Endometrium (tissue), 2 donors: ENCODE measurements around the gene NLRP6.
"Not testable (repeated sequence)": the region's sequence is repeated elsewhere in the genome, so short reads cannot be mapped to it uniquely, and the experiment has no call there.

Source experiments
- FAIRE-seq: peaks from 2 replicates; lab custom pipeline; 2012; peaks lifted over from hg19 to GRCh38; lab: Jason Lieb, UNC
- donor health status: control.
- donor health status: control.

Gene NLRP6

DNA sequence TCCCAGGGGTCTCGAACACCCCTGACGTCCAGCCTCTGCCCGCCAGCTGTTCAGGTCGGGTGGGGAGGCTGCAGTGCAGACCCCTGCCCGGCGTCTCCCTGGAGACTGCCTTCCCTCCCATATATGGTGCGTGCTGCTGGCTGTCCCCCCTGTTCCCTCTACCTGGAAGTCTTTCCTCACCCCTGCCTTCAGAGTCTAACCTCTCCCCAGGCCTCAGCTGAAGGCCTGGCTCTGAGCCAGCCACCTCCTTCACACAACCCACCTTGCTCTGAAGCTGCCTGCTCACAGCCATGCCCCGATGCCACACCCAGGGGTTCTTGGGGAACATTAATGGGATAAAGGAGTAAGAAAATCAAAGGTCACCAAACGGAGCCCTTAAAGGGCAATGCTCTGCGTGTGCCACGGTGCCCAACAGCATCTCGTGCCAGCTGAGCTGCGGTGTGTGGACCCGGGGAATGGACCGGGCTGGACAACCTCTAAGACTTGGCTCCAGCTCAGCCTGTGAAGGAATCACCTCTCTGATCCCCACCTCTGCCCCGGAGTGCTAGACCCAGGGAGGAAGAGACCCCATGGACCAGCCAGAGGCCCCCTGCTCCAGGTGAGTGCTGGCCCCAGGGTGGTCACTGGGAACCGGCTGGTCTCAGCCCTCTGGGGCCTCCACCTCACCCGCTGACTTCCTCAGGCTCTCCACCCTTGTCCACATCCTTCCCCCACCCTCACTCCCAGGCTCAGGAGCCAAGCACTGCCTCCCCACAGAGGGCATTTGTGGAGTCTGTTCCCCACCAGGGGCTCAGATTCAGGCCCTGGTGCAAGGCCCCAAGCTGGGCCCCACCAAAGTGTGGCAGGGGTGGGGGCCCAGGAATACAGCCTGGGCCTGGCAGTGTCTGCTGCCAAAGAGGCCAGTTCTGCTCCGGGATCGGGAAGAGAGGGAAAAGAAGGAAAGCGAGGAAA lies at the start of gene NLRP6:
Gene NLRP6, plus strand, starts transcription at position 407 of the 951 bp plus-strand sequence. Its CDS starts 163 bp downstream, at position 570.
- no peak for FAIRE-seq

DNA sequence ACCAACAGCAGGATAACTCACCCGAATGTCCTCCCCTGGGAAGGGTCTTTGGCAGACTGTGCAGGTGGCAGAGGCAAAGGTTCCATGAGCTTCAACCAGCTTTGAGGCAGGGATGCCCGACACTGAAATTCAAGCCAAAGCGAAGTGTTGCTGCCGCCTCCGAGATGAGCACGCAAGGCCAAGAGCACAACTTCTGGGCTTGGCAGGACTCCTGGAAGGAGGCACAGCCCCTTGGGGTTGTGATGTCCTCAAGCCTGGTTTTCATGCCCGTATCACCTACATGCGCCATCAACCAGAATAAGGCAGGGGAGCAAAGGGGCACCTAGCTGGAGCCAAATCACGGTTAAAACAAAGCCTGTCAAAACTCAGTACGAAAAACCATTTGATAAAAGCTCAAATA lies 47.8 kb upstream of the NLRP6 start:
- no peak for FAIRE-seq

DNA sequence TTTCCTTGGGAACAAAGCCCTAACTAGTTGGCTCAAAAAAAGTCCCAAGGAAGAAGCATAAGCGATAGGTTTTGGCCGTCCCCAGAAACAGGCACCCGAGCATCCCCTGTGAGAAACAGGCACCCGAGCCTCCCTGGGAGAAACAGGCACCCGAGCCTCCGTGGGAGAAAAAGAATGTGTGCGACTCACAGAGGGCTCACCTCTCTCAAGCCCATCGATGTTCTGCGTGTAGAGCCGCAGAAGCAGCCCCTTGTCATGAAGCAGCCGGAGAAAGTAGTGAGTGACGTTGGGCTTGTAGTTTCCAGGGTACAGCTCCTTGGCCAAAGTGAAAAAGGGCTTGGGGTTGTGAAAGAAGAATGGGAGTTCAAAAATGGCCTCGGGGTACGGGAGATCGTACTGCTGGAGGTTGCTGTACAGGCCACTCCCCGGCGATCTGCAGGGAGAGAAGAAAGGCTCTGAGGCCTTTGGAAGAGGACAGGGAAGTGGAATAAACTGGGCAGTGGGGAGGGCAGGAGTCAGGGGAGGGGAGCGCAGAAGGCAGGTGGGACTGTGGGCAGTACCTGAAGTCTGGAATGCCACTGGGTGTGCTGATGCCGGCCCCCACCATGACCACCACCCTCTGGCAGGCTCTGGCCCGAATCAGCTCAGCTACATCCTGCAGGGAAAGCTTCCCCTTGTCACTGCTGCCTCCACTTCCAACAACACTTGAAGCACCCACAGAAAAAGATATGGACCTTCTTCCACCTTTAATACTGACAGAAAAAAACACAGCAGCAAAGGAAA lies 45.2 kb upstream of the NLRP6 start:
- FAIRE-seq = no peak

DNA sequence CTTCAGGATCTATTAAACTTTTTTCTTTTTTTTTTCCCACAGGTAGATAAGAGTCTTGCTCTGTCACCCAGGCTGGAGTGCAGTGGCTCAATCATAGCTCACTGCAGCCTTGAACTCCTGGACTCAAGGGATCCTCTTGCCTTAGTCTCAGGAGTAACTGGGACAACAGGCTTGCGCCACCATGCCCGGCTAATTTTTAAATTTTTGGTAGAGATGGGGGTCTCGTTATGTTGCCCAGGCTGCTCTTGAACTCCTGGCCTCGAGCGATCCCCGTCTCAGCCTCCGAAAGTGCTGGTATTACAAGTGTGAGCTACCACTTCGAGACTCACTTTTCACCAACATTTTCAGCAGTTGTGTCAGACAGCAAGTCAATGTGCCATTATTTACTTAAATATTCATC lies 43.0 kb upstream of the NLRP6 start:
- no peak for FAIRE-seq

DNA sequence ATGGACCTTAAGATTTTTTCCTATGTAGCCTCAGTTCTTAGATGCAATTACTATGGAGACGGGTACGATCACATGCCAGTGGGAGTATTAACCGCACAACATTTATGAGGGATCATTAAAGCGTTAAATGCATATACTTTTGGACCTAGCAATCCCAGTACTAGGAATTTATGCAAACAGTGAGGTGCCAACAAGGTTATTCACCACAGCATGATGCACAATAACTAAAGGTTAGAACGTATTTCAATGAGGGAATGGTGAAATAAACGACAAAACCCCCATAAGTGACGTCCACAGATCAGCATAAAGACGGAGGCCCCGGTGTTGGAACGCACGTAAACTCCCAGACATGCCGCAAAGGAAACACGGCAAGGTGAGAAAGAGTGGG lies 42.6 kb upstream of the NLRP6 start:
- FAIRE-seq = no peak

DNA sequence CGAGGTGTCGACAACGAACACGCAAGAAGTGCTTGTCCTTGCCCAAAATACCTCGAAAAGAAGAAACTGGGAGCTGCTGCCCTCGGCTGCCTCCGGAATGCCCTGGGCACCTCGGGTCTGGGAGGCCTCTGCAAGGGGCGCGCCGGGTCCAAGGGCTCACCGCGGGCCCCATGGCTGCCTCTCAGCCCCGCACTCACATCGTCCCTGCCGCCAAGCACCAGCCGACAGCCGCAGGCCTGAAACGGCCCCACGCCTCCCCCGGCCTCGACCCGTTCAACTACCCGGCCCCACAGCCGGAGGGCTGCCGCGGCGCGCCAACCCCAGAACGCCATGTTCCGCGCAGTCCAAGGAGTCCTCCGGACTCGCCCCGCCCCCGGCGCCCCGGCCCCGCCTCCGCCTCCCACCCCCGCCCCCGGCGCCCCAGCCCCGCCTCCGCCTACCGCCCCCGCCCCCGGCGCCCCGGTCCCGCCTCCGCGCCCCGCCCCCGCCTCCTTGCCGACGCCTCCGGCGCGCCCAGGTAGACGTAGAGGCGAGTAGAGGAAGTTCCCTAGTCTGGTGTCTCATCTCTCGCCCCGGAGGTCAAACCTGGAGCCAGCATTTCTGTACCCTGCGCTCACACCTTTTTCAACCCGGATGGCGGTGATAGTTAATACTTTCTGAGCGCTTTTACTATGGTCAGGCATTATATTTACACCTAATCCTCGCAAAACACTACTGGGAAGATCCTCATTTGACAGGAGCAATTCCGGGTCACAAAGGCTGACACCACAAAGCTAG lies 42.0 kb upstream of the NLRP6 start, which contains the start of gene SIRT3:
Gene SIRT3, minus strand, starts transcription at position 346 of the 777 bp plus-strand sequence. Its CDS starts 14 bp downstream, at position 332.
- no peak for FAIRE-seq

DNA sequence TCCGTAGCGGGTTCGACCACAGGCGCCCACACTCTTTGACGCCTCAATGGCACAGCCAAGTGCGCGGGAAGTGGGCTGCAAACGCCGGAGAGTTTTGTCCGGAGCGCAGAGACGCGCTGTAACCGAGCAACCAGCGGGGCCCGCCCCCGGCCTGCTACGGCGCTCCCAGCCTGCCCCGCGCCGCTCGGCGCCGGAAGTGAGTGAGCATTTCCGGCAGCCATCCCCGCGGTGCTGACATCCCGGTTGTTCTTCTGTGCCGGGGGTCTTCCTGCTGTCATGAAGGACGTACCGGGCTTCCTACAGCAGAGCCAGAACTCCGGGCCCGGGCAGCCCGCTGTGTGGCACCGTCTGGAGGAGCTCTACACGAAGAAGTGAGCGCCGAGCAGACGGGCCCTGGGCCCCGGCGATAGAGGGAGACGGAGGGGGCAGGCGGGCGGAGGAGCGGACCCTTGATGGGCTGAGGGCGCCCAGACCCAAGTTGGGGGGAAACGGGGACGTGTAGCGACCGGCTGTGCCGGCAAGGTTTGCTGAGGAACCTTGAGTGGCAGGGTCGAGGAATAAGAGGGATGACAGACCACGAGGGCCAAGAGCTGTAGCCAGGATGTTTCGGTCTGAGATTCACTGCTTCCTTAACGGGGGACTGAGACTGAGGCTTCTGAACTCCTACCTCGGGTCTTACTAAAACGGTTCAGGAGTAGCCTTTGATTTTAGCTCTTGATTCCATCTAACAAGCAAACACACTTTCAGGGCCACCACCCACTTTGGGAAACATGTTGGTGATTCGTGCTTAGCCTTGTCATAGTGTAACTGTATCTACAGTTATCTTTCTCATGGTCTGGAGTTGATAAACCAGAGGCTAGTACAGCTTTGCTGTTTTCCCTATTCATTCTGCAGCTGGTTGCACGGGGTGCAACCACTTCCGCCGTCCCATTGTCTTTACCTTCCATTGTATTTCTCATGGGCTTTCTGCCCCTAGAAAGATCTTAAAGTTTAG lies 41.1 kb upstream of the NLRP6 start, which contains the start of gene PSMD13:
Gene PSMD13, plus strand, starts transcription at position 203 of the 994 bp plus-strand sequence. Its CDS starts 74 bp downstream, at position 277.
- no peak for FAIRE-seq

DNA sequence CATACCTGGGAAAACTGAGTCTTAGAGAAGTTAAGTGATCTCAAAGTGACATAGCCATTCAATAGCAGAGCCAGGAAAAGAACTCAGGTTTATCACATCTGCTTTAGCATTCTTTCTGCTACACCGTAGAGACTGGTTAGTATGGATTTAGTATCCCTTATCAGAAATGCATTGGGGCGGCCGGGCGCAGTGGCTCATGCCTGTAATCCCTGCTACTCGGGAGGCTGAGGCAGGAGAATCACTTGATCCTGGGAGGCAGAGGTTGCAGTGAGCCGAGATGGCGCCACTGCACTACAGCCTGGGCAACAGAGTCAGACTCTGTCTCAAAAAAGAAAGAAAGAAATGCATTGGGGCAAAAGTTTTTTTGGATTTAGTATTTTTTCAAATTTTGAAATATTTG lies 39.9 kb upstream of the NLRP6 start:
- FAIRE-seq = not testable (repeated sequence)

DNA sequence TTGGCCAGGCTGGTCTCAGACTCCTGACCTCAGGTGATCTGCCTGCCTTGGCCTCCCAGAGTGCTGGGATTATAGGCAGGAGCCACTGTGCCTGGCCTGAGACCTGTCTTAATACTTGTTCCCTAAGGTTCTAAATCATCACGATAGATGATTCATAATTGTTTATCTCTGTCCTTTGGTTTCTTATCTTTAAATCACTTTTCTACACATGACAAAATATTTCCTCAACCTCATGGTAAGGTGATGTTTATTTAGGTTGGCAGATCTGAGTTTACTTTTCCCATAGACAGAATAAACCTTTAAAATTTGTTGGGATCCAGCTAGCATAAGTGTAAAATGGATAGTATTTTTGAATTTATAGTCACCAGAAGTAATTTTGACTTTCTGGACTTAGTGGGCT lies 37.9 kb upstream of the NLRP6 start:
- FAIRE-seq = no peak

DNA sequence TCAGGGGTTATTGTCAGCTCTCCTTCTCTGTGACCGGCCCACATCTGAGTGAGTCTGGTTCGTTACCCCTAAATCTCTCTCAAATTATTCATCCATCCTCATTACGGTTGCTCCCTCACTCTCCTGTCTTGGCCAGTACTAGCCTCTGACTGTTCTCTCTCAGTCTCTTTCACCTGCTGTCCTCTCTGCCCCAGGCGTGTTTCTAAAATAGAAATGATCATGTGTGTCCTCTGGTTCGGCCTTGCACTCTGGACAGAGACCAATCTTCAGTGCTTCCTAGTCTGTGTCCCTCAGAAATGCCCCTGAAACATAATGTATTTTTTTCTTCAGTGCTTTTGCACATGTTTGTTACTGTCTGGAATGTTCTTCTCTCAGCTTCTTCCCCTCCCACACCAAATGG lies 36.6 kb upstream of the NLRP6 start:
- FAIRE-seq = no peak

DNA sequence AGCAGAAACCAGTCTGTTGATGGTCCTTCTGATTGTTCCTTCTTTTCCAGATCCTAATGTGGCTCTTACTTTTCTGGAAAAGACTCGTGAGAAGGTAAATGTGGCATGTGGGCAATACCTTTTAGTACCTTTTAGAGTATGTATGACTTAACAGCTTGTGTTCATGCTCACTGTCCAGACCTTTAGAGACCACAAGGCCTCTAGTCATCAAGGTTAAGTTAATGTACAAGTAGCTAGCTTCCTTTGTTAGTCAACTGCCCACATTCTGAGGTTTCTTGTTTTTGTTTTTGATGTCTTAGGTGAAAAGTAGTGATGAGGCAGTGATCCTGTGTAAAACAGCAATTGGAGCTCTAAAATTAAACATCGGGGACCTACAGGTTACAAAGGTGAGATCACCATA lies 33.8 kb upstream of the NLRP6 start:
- FAIRE-seq = no peak

DNA sequence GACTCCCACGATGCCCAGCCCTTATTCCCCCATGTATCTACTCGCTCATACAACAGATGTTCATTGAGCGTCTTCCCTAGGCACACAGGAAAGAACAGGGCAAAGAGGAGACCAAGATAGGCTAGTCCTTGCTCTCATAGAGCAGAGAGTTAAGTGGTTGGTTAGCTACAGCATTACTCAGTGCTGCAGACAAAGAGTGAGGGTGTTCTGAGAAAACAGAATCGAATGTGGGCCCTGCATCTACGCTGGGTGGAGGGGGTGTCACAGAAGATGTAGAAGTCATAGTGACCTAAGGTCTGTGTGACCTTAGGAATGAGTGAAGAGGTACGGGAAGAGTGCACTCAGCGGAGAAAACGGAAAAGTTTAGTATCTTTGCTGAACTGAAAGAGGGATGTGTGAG lies 29.1 kb upstream of the NLRP6 start:
- no peak for FAIRE-seq

DNA sequence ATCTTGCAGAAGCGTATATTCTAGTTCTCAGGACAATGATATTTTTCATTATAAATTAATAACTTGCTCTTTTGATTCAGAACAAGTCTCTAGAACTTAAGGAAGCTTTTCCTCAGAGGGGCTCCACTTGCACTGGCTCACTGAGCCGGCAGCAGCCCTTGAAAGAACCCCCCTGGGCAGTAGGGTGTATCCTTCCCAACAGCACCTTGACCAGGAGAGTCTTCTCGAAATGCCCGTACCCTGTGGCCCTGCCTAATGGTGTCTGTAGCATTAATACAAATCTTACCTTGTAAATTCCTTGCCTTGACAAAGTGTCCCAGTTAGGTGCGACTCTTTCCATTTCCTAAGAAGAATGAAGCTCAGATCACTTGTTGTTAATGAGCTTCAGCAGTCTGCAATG lies 27.9 kb upstream of the NLRP6 start:
- FAIRE-seq = no peak

DNA sequence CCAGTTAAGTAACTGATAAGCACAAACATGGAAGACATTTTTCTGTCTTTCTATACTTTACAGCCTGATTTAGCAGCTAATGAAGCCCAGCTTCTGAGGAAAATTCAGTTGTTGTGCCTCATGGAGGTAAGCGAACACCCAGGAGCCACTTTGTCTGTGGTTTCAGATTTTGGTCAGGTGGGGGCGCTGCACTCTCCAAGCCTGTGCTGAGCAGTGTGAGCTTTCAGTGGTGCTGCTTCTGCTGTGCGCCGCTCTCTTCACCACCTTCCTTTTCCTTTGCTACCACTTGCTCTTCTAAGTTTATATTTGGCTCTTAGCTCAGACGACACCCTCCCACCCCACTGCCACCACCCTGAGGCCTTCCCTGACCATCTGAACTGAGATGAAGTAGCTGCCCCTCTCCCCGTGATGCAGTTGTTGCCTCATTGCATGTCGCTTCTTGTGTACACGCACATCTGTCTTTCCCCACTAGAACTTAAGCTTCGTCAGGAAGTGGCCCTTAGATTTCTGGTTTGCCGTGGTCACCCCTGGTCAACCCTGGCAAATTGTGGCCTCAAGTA lies 27.4 kb upstream of the NLRP6 start:
- FAIRE-seq = no peak

DNA sequence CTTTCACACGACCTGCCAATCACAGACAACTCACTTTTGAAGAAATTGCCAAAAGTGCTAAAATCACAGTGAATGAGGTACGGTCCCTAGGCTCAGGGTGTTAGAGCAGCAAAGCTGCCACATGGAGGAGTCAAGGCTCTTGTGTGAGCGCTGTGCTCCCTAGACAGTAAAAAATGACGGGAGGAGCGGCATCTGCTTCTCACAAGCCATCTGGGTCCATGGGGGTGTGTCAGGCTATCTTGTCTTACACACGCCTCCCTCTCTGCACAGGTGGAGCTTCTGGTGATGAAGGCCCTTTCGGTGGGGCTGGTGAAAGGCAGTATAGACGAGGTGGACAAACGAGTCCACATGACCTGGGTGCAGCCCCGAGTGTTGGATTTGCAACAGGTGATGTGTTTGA lies 26.7 kb upstream of the NLRP6 start:
- no peak for FAIRE-seq

DNA sequence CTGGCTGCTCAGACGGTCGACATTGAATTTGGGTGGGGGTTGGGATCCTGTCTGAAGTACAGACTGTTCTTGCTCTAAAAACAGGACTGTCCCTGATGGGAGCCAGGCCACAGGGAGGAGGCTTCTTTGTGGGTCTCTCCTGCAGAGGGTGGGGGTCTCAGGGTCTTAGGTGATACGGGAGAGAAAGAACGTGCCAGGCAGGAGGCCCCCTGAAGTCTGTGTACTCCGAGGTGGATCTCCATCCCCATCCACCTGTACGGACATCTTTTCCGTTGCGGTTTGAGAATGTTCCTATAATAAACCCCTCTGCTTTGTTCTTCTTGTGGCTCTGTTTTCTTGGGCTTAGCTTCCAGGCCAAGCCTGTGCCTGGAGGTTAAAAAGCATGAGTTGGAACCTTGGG lies 25.5 kb upstream of the NLRP6 start:
- FAIRE-seq = no peak

DNA sequence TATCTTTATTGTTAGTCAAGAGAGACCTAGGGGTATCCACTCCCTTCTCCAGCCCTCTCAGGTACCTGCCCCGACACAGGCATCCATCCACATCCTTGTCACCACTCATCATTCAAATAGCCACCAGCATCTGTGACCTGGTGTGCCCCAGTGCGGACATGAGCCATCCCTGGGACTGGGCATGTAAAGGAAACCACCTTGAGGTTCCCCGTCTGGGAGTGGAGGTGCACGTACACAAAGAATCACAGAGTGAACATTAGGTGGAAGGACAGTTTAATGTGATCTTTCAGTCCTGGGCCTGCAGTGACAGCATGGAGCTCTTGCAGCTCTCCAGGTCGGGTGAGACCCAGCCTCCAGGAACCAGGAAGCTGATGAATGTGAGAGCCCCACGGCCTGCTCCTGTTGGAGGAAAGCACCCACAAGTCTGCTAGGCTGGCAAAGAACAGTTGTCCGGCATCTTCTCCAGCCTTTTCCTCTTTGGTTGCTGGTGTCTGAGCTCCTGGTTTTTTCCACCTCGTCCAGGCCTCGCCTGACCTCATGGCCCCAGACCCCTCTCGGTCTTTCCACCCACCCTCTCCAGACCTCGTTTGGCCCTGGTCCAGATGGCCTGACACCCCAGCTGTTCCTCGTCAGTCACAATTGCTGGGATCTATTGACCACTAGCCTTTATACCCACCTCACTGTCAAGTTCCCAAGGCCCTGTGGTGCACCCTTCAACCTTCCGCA lies 24.9 kb upstream of the NLRP6 start:
- FAIRE-seq = no peak

DNA sequence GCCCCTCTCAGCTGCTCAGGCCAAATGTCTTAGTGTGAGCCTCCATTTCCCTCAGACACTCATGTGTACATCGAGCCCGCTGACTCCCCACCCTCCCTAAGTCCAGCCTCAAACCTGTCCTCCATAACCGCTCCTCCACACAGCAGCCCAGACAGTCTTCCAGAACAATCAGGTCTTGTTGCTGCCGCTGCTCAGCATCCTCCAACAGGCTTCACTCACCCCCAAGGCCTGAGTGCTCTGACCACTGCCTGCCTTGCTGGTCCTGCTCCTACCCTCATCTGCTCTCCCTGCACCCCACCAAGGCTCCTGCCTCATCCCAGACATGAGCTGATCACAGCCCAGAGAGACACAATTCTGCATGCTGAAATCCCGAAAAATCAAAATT lies 24.3 kb upstream of the NLRP6 start:
- FAIRE-seq = no peak

DNA sequence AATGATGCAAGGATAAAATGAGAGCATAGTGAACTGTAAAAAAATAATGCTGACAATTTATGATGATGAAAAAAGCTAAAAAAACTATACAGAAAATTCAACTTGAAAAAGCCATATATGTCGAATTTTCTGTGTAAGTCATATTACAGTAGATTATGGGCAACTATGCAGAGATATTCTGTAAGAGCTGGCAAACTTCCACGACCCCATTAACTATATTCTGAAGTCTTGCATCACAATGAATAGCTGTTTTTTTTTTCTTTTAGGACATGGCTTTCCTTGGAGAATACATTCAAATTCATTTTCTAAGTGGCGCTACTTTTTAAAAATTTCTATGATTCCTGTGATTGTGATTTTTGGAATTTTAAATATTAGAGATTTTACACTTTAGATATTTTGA lies 23.0 kb upstream of the NLRP6 start:
- no peak for FAIRE-seq

DNA sequence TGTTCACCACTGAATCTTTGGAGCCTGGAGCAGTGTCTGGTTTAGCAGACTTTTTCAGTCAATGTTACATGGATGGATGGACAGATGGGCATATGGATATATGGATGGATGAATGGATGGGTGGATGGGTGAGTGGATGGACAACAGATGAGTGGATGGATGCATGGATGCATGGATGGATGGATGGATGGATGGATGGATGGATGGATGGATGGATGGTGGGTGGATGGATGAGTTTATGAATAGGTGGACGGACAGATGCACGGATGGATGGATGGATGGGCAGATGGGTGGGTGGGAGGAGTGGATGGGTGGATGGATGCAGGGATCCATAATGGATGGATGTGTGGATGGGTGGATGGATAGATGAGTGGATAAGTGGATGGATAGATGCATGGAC lies 22.4 kb upstream of the NLRP6 start:
- no peak for FAIRE-seq
